ENCODE data around the gene UNC93B1. TPM values are rescaled to one million over a fixed set of nuclear protein-coding genes. Genes with fewer than 3 reads are reported as not detected.

UNC93B1 gene
- total and polyA plus RNA-seq, 2 of the 13 experiments (the other 11 are each of a cell fraction or from before 2014, with no cell fraction given) = 8.8 to 18.9 TPM

DNA sequence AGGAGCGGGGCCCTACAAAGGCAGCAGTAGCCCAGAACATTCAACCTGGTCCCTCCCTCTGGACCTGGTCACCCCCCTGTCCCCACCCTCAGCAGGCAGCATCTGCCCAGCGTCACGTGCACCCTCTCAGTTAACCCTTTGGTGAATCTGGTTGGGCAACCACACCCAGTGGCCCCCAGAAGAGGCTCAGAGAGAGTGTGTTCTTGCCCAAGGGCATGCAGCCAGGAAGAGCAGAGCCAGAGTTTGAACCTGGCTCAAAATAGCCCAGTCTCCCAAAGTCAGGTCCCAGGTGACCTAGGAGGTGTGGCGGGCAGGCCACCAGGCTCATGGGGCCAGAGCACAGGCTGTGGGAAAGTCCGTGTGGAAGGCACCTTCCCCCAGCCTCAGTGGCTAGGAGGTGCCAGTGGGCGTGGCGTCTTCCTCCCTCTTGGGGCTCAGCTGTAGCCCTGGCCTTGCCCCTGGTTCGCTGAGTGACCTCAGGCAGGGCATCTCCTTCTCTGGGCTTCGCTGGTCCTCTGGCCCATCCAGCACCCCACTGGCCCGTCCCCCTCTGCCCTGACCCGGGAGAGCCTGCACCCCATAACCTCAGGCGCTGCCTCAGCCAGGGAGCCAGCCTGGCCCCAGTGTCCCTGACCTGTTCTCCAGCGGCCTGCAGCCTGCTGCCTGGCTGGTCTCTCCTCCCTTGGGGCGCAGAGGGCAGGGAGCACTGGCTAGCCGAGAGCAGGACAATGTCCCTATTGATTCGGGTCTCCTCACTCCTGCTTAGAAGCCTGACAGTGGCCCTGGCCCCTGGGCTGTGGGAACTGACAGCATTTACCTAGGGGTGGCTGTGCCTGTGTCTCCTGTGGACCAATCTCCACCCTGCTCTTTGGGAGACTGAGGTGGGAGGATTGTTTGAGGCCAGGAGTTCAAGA, 13.3 kb upstream of the UNC93B1 start (continued):
- TF ChIP-seq, protein P1, sequence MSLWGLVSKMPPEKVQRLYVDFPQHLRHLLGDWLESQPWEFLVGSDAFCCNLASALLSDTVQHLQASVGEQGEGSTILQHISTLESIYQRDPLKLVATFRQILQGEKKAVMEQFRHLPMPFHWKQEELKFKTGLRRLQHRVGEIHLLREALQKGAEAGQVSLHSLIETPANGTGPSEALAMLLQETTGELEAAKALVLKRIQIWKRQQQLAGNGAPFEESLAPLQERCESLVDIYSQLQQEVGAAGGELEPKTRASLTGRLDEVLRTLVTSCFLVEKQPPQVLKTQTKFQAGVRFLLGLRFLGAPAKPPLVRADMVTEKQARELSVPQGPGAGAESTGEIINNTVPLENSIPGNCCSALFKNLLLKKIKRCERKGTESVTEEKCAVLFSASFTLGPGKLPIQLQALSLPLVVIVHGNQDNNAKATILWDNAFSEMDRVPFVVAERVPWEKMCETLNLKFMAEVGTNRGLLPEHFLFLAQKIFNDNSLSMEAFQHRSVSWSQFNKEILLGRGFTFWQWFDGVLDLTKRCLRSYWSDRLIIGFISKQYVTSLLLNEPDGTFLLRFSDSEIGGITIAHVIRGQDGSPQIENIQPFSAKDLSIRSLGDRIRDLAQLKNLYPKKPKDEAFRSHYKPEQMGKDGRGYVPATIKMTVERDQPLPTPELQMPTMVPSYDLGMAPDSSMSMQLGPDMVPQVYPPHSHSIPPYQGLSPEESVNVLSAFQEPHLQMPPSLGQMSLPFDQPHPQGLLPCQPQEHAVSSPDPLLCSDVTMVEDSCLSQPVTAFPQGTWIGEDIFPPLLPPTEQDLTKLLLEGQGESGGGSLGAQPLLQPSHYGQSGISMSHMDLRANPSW (CRISPR knock-in tag; IDR thresholded peaks at IDR 0.05; ENCODE audit: borderline replicate concordance) = peak; percentile 47; the same call in 1 of the 2 replicates
- TF ChIP-seq ZNF274 (CRISPR knock-in tag; IDR thresholded peaks at IDR 0.05) (peak; percentile 51; the same call in 1 of the 2 replicates), NAIF1 (CRISPR knock-in tag; IDR thresholded peaks at IDR 0.05; ENCODE audit: borderline replicate concordance) (no peak), KMT2A (CRISPR knock-in tag; IDR thresholded peaks at IDR 0.05) (peak; percentile 13; the same call in 1 of the 2 replicates), FOXC1 (CRISPR knock-in tag; IDR thresholded peaks at IDR 0.05; ENCODE audit: borderline replicate concordance) (peak; percentile 52), ZSCAN30 (CRISPR knock-in tag; IDR thresholded peaks at IDR 0.05) (peak; percentile 27; the same call in 1 of the 2 replicates), SP140L (CRISPR knock-in tag; IDR thresholded peaks at IDR 0.05; ENCODE audit: borderline replicate concordance) (no peak), ZBTB7B (CRISPR knock-in tag; IDR thresholded peaks at IDR 0.05) (peak; percentile 50; the same call in 1 of the 2 replicates), ISL2 (CRISPR knock-in tag; IDR thresholded peaks at IDR 0.05) (0 out of 2 replicates have a peak, but pooled peaks have one; percentile 73), IRF2 (CRISPR knock-in tag; IDR thresholded peaks at IDR 0.05) (peak; percentile 82; the same call in 1 of the 2 replicates)
- TF ChIP-seq, protein P2, sequence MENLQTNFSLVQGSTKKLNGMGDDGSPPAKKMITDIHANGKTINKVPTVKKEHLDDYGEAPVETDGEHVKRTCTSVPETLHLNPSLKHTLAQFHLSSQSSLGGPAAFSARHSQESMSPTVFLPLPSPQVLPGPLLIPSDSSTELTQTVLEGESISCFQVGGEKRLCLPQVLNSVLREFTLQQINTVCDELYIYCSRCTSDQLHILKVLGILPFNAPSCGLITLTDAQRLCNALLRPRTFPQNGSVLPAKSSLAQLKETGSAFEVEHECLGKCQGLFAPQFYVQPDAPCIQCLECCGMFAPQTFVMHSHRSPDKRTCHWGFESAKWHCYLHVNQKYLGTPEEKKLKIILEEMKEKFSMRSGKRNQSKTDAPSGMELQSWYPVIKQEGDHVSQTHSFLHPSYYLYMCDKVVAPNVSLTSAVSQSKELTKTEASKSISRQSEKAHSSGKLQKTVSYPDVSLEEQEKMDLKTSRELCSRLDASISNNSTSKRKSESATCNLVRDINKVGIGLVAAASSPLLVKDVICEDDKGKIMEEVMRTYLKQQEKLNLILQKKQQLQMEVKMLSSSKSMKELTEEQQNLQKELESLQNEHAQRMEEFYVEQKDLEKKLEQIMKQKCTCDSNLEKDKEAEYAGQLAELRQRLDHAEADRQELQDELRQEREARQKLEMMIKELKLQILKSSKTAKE (CRISPR knock-in tag; IDR thresholded peaks at IDR 0.05; ENCODE audit: borderline replicate concordance) = peak; percentile 83; the same call in 1 of the 2 replicates
- TF ChIP-seq, protein P3, sequence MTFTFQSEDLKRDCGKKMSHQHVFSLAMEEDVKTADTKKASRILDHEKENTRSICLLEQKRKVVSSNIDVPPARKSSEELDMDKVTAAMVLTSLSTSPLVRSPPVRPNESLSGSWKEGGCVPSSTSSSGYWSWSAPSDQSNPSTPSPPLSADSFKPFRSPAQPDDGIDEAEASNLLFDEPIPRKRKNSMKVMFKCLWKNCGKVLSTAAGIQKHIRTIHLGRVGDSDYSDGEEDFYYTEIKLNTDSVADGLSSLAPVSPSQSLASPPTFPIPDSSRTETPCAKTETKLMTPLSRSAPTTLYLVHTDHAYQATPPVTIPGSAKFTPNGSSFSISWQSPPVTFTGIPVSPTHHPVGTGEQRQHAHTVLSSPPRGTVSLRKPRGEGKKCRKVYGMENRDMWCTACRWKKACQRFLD (CRISPR knock-in tag; IDR thresholded peaks at IDR 0.05; ENCODE audit: borderline replicate concordance) = peak; percentile 37; the same call in 1 of the 2 replicates
- TF ChIP-seq, protein P4, sequence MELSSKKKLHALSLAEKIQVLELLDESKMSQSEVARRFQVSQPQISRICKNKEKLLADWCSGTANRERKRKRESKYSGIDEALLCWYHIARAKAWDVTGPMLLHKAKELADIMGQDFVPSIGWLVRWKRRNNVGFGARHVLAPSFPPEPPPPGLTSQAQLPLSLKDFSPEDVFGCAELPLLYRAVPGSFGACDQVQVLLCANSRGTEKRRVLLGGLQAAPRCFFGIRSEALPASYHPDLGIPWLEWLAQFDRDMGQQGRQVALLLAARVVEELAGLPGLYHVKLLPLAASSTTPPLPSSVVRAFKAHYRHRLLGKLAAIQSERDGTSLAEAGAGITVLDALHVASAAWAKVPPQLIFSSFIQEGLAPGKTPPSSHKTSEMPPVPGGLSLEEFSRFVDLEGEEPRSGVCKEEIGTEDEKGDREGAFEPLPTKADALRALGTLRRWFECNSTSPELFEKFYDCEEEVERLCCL (CRISPR knock-in tag; IDR thresholded peaks at IDR 0.05; ENCODE audit: borderline replicate concordance) = no peak
- TF ChIP-seq, protein P5, sequence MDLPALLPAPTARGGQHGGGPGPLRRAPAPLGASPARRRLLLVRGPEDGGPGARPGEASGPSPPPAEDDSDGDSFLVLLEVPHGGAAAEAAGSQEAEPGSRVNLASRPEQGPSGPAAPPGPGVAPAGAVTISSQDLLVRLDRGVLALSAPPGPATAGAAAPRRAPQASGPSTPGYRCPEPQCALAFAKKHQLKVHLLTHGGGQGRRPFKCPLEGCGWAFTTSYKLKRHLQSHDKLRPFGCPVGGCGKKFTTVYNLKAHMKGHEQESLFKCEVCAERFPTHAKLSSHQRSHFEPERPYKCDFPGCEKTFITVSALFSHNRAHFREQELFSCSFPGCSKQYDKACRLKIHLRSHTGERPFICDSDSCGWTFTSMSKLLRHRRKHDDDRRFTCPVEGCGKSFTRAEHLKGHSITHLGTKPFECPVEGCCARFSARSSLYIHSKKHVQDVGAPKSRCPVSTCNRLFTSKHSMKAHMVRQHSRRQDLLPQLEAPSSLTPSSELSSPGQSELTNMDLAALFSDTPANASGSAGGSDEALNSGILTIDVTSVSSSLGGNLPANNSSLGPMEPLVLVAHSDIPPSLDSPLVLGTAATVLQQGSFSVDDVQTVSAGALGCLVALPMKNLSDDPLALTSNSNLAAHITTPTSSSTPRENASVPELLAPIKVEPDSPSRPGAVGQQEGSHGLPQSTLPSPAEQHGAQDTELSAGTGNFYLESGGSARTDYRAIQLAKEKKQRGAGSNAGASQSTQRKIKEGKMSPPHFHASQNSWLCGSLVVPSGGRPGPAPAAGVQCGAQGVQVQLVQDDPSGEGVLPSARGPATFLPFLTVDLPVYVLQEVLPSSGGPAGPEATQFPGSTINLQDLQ (CRISPR knock-in tag; IDR thresholded peaks at IDR 0.05) = no peak; the same call in 1 of the 2 replicates
- TF ChIP-seq, protein P6, sequence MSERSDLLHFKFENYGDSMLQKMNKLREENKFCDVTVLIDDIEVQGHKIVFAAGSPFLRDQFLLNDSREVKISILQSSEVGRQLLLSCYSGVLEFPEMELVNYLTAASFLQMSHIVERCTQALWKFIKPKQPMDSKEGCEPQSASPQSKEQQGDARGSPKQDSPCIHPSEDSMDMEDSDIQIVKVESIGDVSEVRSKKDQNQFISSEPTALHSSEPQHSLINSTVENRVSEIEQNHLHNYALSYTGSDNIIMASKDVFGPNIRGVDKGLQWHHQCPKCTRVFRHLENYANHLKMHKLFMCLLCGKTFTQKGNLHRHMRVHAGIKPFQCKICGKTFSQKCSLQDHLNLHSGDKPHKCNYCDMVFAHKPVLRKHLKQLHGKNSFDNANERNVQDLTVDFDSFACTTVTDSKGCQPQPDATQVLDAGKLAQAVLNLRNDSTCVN (CRISPR knock-in tag; IDR thresholded peaks at IDR 0.05; ENCODE audit: borderline replicate concordance) = peak; percentile 60; the same call in 1 of the 2 replicates
